H9 (cell line): ENCODE measurements around the gene BFSP2. TPM values are rescaled to one million over a fixed set of nuclear protein-coding genes. Genes with fewer than 3 reads are reported as not detected.

Experiments
- DNase-seq: peaks from one replicate; pipeline ENCODE4 v3.0.0-alpha.2; 2017
- H2AFZ ChIP-seq: one replicate; pipeline ENCODE4 v1.6.1; 2013; ENCODE audit warnings: mild to moderate bottlenecking, low read length, control low read depth, moderate library complexity
- H2AK5ac ChIP-seq: 2 replicates; pipeline ENCODE4 v1.6.1; 2013; ENCODE audit warnings: low read length, control low read depth, mixed read lengths; ENCODE audit not compliant: insufficient read length
- H2BK120ac ChIP-seq: one replicate; pipeline ENCODE4 v1.6.1; 2013; ENCODE audit warnings: low read depth, mild to moderate bottlenecking, low read length, control low read depth, inconsistent platforms; ENCODE audit not compliant: poor library complexity, severe bottlenecking
- H2BK12ac ChIP-seq: 2 replicates; pipeline ENCODE4 v1.6.1; 2013; ENCODE audit warnings: low read length, control low read depth, mixed read lengths, low read depth; ENCODE audit not compliant: insufficient read length
- H2BK15ac ChIP-seq: 2 replicates; pipeline ENCODE4 v1.6.1; 2013; ENCODE audit warnings: low read depth, low read length, control low read depth
- H2BK20ac ChIP-seq: one replicate; pipeline ENCODE4 v1.6.1; 2013; ENCODE audit warnings: low read depth, mild to moderate bottlenecking, low read length, control low read depth, inconsistent platforms; ENCODE audit not compliant: poor library complexity, severe bottlenecking
- H2BK5ac ChIP-seq: 2 replicates; pipeline ENCODE4 v1.6.1; 2013; ENCODE audit warnings: low read length, control low read depth, mixed read lengths; ENCODE audit not compliant: insufficient read length
- H3K14ac ChIP-seq: 2 replicates; pipeline ENCODE4 v1.6.1; 2013; ENCODE audit warnings: low read length, control low read depth; ENCODE audit not compliant: insufficient read depth
- H3K18ac ChIP-seq: 2 replicates; pipeline ENCODE4 v1.6.1; 2013; ENCODE audit warnings: low read depth, mild to moderate bottlenecking, mixed read lengths, low read length, control low read depth; ENCODE audit not compliant: insufficient read length
- H3K23ac ChIP-seq: 2 replicates; pipeline ENCODE4 v1.6.1; 2013; ENCODE audit warnings: low read length, control low read depth, mixed read lengths, low read depth; ENCODE audit not compliant: insufficient read length
- H3K23me2 ChIP-seq: 2 replicates; pipeline ENCODE4 v1.6.1; 2013; ENCODE audit warnings: low read depth, mild to moderate bottlenecking, mixed read lengths, low read length, control low read depth; ENCODE audit not compliant: insufficient read length, poor library complexity, severe bottlenecking
- H3K27ac ChIP-seq: 2 replicates; pipeline ENCODE4 v1.5.1; 2013; ENCODE audit warnings: low read length, control low read depth, mixed read lengths, low read depth; ENCODE audit not compliant: insufficient read length
- H3K27me3 ChIP-seq: 2 replicates; pipeline ENCODE4 v1.6.1; 2013; ENCODE audit warnings: low read length, control low read depth, inconsistent platforms; ENCODE audit not compliant: insufficient read depth
- H3K4ac ChIP-seq: 2 replicates; pipeline ENCODE4 v1.6.1; 2013; ENCODE audit warnings: low read depth, mild to moderate bottlenecking, control low read depth, inconsistent platforms, low read length, moderate library complexity
- H3K4me1 ChIP-seq: 2 replicates; pipeline ENCODE4 v1.6.1; 2013; ENCODE audit warnings: low read length, control low read depth, inconsistent platforms; ENCODE audit not compliant: insufficient read depth
- H3K4me2 ChIP-seq: 2 replicates; pipeline ENCODE4 v1.6.1; 2013; ENCODE audit warnings: low read length, control low read depth, mixed read lengths; ENCODE audit not compliant: insufficient read length, insufficient read depth
- H3K56ac ChIP-seq: 2 replicates; pipeline ENCODE4 v1.6.1; 2013; ENCODE audit warnings: low read depth, mild to moderate bottlenecking, mixed read lengths, low read length, control low read depth; ENCODE audit not compliant: insufficient read length
- H3K79me1 ChIP-seq: 2 replicates; pipeline ENCODE4 v1.6.1; 2013; ENCODE audit warnings: low read depth, mild to moderate bottlenecking, moderate library complexity, low read length, control low read depth, inconsistent platforms; ENCODE audit not compliant: insufficient read depth, poor library complexity, severe bottlenecking
- H3K79me2 ChIP-seq: 2 replicates; pipeline ENCODE4 v1.6.1; 2013; ENCODE audit warnings: low read length, control low read depth, inconsistent platforms; ENCODE audit not compliant: insufficient read depth
- H3K9ac ChIP-seq: 2 replicates; pipeline ENCODE4 v1.6.1; 2013; ENCODE audit warnings: low read length, control low read depth, mixed read lengths; ENCODE audit not compliant: insufficient read length; ENCODE audit errors: extremely low read depth
- H3K9me3 ChIP-seq: one replicate; pipeline ENCODE4 v1.6.1; 2013; ENCODE audit warnings: low read depth, low read length, inconsistent platforms; ENCODE audit not compliant: control insufficient read depth
- H3T11ph ChIP-seq: one replicate; pipeline ENCODE4 v1.6.1; 2013; ENCODE audit warnings: mild to moderate bottlenecking, low read length, control low read depth, inconsistent platforms
- H4K20me1 ChIP-seq: one replicate; pipeline ENCODE4 v1.6.1; 2013; ENCODE audit not compliant: control insufficient read depth, insufficient read length, insufficient read depth
- H4K5ac ChIP-seq: 2 replicates; pipeline ENCODE4 v1.6.1; 2013; ENCODE audit warnings: low read depth, mild to moderate bottlenecking, mixed read lengths, low read length, control low read depth; ENCODE audit not compliant: insufficient read length
- H4K8ac ChIP-seq: replicated peaks from 2 replicates; pipeline ENCODE4 v1.6.1; 2013; ENCODE audit warnings: low read length, control low read depth, mixed read lengths, low read depth; ENCODE audit not compliant: insufficient read length
- H4K91ac ChIP-seq: 2 replicates; pipeline ENCODE4 v1.6.1; 2013; ENCODE audit warnings: low read depth, mild to moderate bottlenecking, moderate library complexity, mixed read lengths, low read length, control low read depth; ENCODE audit not compliant: insufficient read length
- H3K27ac Mint-ChIP-seq, 3 experiments: 2 replicates in 2 of 3; 3 replicates in 1 of 3; pipeline ENCODE4 v1.8.0; 2020 to 2021; ENCODE audit warnings: mixed read lengths in 3 of 3, mild to moderate bottlenecking in 1 of 3, moderate library complexity in 1 of 3
- H3K27me3 Mint-ChIP-seq: 2 replicates; pipeline ENCODE4 v1.8.0; 2021; ENCODE audit warnings: low read depth, mild to moderate bottlenecking, moderate library complexity, mixed read lengths
- H3K36me3 Mint-ChIP-seq, 3 experiments: 2 replicates in 2 of 3; 3 replicates in 1 of 3; pipeline ENCODE4 v1.8.0; 2020 to 2021; ENCODE audit warnings: low read depth in 3 of 3, mixed read lengths in 3 of 3; ENCODE audit not compliant: insufficient read depth in 1 of 3
- H3K4me1 Mint-ChIP-seq, 2 experiments: 2 replicates each; pipeline ENCODE4 v1.8.0; 2020; ENCODE audit warnings: mixed read lengths in 2 of 2
- H3K4me3 Mint-ChIP-seq, 2 experiments: 2 replicates in 1 of 2; 3 replicates in 1 of 2; pipeline ENCODE4 v1.8.0; 2020 to 2021; ENCODE audit warnings: mild to moderate bottlenecking in 2 of 2, mixed read lengths in 2 of 2, moderate library complexity in 1 of 2
- H3K9me3 Mint-ChIP-seq, 2 experiments: 2 replicates in 1 of 2; 3 replicates in 1 of 2; pipeline ENCODE4 v1.8.0; 2020; ENCODE audit warnings: mild to moderate bottlenecking in 2 of 2, mixed read lengths in 2 of 2, moderate library complexity in 1 of 2
- WGBS: extraction: QIAGEN DNeasy Blood & Tissue Kit; methylation state at CpG from one replicate; pipeline ENCODE4 v1.1.7; 2013; ENCODE audit warnings: missing lambda C conversion rate, low lambda C conversion rate, mixed read lengths; ENCODE audit not compliant: insufficient read length; ENCODE audit errors: extremely low coverage; 5-methylcytosine and 5-hydroxymethylcytosine counted together
- total RNA-seq: library from RNA; stranded (reverse); gene quantifications from 2 replicates; pipeline ENCODE4 v1.2.1, GENCODE V29; 2021
- TF ChIP-seq, protein P1 (sequence below): fragments of 200-600 bp; sonication (generic); conservative IDR thresholded peaks from 3 replicates; pipeline ENCODE4 v1.8.0; 2021; ENCODE audit warnings: antibody characterized with exemption, mild to moderate bottlenecking

BFSP2 gene
- total RNA-seq, 1 experiment from 2014 or later, result not detected

- H3K4me2 ChIP-seq, result no peak overlapping the region
- Mint-ChIP-seq H3K4me3 (no peak overlapping the region), H3K27me3 (peaks cover 6% of the 10 kb centered on the region), H3K9me3 (peaks cover 0 to 12% of the 10 kb centered on the region in 2 experiments; a peak in 1 of 5 replicates), H3K4me1 (peaks cover 0 to 2% of the 10 kb centered on the region in 2 experiments; a peak in 1 of 4 replicates), H3K36me3 (no peaks in the 10 kb centered on the region), H3K27ac (peak overlapping the region in 1 of 3 experiments; percentile 31; a peak in 1 of 7 replicates)
- H3K79me2 ChIP-seq, result no peaks in the 10 kb centered on the region
- no peak overlapping the region for H3K9ac ChIP-seq
- no peak overlapping the region for H3K23ac ChIP-seq
- no peaks in the 10 kb centered on the region for H3K4me1 ChIP-seq
- H2BK5ac ChIP-seq, result no peak overlapping the region
- no peaks in the 10 kb centered on the region for H3K27me3 ChIP-seq
- no CpG with 5 or more reads among the region's 26 CpGs for whole genome bisulfite sequencing
- no peak overlapping the region for H2AK5ac ChIP-seq
- no peak overlapping the region for H3T11ph ChIP-seq
- H4K91ac ChIP-seq, result no peak overlapping the region
- no peak overlapping the region for H2BK15ac ChIP-seq
- no peaks in the 10 kb centered on the region for H3K23me2 ChIP-seq
- no peaks in the 10 kb centered on the region for H4K20me1 ChIP-seq
- H2BK20ac ChIP-seq, result no peak overlapping the region
- no peak overlapping the region for H3K14ac ChIP-seq
- H4K8ac ChIP-seq, result no peak overlapping the region
- H3K18ac ChIP-seq, result no peak overlapping the region
- no peak overlapping the region for H3K27ac ChIP-seq
- H3K56ac ChIP-seq, result no peak overlapping the region
- no peaks in the 10 kb centered on the region for H3K9me3 ChIP-seq
- no peaks in the 10 kb centered on the region for H3K79me1 ChIP-seq
- TF ChIP-seq, protein P1, sequence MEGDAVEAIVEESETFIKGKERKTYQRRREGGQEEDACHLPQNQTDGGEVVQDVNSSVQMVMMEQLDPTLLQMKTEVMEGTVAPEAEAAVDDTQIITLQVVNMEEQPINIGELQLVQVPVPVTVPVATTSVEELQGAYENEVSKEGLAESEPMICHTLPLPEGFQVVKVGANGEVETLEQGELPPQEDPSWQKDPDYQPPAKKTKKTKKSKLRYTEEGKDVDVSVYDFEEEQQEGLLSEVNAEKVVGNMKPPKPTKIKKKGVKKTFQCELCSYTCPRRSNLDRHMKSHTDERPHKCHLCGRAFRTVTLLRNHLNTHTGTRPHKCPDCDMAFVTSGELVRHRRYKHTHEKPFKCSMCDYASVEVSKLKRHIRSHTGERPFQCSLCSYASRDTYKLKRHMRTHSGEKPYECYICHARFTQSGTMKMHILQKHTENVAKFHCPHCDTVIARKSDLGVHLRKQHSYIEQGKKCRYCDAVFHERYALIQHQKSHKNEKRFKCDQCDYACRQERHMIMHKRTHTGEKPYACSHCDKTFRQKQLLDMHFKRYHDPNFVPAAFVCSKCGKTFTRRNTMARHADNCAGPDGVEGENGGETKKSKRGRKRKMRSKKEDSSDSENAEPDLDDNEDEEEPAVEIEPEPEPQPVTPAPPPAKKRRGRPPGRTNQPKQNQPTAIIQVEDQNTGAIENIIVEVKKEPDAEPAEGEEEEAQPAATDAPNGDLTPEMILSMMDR, result no peak
- no peak overlapping the region for H3K4ac ChIP-seq
- H4K5ac ChIP-seq, result no peak overlapping the region
- no peak for DNase-seq
- no peak overlapping the region for H2BK12ac ChIP-seq
- H2BK120ac ChIP-seq, result no peak overlapping the region
- no peak overlapping the region for H2AFZ ChIP-seq
Measured at GRCh38 chr3:133412183-133413132, 12.6 kb downstream of the BFSP2 start.
